Panc1 (cell line): ENCODE data around the gene FUT8. TPM values are rescaled to one million over a fixed set of nuclear protein-coding genes. Genes with fewer than 3 reads are reported as not detected.

Experiments
- ATAC-seq: fragments of 200-7000 bp; cut with Tn5 transposase; 2 replicates; pipeline ENCODE4 v1.9.1; 2020; ENCODE audit warnings: mild to moderate bottlenecking, moderate library complexity
- BruUV-seq: library from RNA; stranded (reverse); fragments of 400-500 nt; replicated peaks from 2 replicates; lab custom pipeline; 2021; lab: Mats Ljungman, UMichigan
- CTCF ChIA-PET: fragments of 300-600 bp; sonication (Branson Sonifier 250); formaldehyde crosslinking; loops from one replicate; lab custom pipeline; 2022; ENCODE audit warnings: antibody characterized with exemption; lab: Charles Lee
- POLR2A ChIA-PET: fragments of 300-600 bp; sonication (Branson Sonifier 250); formaldehyde crosslinking; loops from one replicate; lab custom pipeline; 2022; ENCODE audit warnings: antibody characterized with exemption; lab: Charles Lee
- DNase-seq: peaks from one replicate; pipeline ENCODE4 v3.0.0-alpha.2; 2010; ENCODE audit warnings: low read depth, low spot score
- H3K27ac ChIP-seq: 2 replicates; pipeline ENCODE4 v1.5.1; 2011; ENCODE audit warnings: mild to moderate bottlenecking, low read length, inconsistent platforms
- H3K27me3 ChIP-seq: fragments of 200-500 bp; sonication (Bioruptor generic); 2 replicates; pipeline ENCODE4 v1.6.0; 2014; ENCODE audit warnings: low read length, inconsistent platforms; ENCODE audit not compliant: control insufficient read depth, insufficient read depth
- H3K36me3 ChIP-seq: fragments of 200-500 bp; sonication (Bioruptor generic); 2 replicates; pipeline ENCODE4 v1.5.1; 2014; ENCODE audit warnings: inconsistent platforms, mild to moderate bottlenecking, low read length, moderate library complexity; ENCODE audit not compliant: control insufficient read depth, insufficient read depth
- H3K4me1 ChIP-seq: 2 replicates; pipeline ENCODE4 v1.5.1; 2011; ENCODE audit warnings: inconsistent platforms, mild to moderate bottlenecking, low read length, moderate library complexity; ENCODE audit not compliant: control insufficient read depth, insufficient read depth
- H3K4me3 ChIP-seq, 2 experiments: 2 replicates each; pipeline ENCODE4 v1.5.1; 2011 to 2012; ENCODE audit warnings: low read depth in 2 of 2, low read length in 2 of 2, mild to moderate bottlenecking in 2 of 2, inconsistent platforms in 1 of 2, moderate library complexity in 1 of 2
- H3K9me3 ChIP-seq: fragments of 200-500 bp; sonication (Bioruptor generic); 2 replicates; pipeline ENCODE4 v1.5.1; 2014; ENCODE audit warnings: low read depth, mild to moderate bottlenecking, inconsistent platforms, low read length, moderate library complexity; ENCODE audit not compliant: control insufficient read depth, insufficient read depth
- POLR2AphosphoS5 ChIP-seq: IDR thresholded peaks from 2 replicates; pipeline ENCODE4 v1.6.1; 2012; ENCODE audit warnings: mild to moderate bottlenecking, low read depth, low read length, moderate library complexity
- SIN3A ChIP-seq: IDR thresholded peaks from 2 replicates; pipeline ENCODE4 v1.6.1; 2012; ENCODE audit warnings: low read depth, mild to moderate bottlenecking, low read length, moderate library complexity, borderline replicate concordance; ENCODE audit not compliant: insufficient read depth
- TCF7L2 ChIP-seq: IDR thresholded peaks from 2 replicates; pipeline ENCODE4 v1.6.1; 2011; ENCODE audit warnings: mild to moderate bottlenecking, low read depth, low read length, inconsistent platforms
- in situ Hi-C: cut with HindIII; loops from 2 replicates; pipeline ENCODE4 v1.10.0; 2016; ENCODE audit warnings: low sequenced_read_pairs, low pct_unique_long_range_greater_than_20kb
- intact Hi-C: fragments of 100-400 bp; cut with micrococcal nuclease; formaldehyde crosslinking; loops from one replicate; pipeline ENCODE4 v1.10.0; 2022; ENCODE audit not compliant: unreplicated experiment
- total RNA-seq: library from RNA; stranded (reverse); gene quantifications from one replicate; pipeline ENCODE4 v1.2.1, GENCODE V29; 2021; ENCODE audit not compliant: unreplicated experiment
- TF ChIP-seq, protein P1 (sequence below): fragments of 450-650 bp; IDR thresholded peaks from 2 replicates; pipeline ENCODE4 v1.5.1; 2017; ENCODE audit warnings: mild to moderate bottlenecking
- TF ChIP-seq, protein P2 (sequence below), 2 experiments: IDR thresholded peaks; 2 replicates each; pipeline ENCODE4 v1.6.1; 2011 to 2012; ENCODE audit warnings: low read depth in 2 of 2, control low read depth in 1 of 2, low read length in 1 of 2, mild to moderate bottlenecking in 1 of 2, moderate library complexity in 1 of 2; ENCODE audit not compliant: insufficient read depth in 1 of 2

The FUT8 gene
- total RNA-seq, 1 experiment from 2014 or later: 31.4 TPM

DNA sequence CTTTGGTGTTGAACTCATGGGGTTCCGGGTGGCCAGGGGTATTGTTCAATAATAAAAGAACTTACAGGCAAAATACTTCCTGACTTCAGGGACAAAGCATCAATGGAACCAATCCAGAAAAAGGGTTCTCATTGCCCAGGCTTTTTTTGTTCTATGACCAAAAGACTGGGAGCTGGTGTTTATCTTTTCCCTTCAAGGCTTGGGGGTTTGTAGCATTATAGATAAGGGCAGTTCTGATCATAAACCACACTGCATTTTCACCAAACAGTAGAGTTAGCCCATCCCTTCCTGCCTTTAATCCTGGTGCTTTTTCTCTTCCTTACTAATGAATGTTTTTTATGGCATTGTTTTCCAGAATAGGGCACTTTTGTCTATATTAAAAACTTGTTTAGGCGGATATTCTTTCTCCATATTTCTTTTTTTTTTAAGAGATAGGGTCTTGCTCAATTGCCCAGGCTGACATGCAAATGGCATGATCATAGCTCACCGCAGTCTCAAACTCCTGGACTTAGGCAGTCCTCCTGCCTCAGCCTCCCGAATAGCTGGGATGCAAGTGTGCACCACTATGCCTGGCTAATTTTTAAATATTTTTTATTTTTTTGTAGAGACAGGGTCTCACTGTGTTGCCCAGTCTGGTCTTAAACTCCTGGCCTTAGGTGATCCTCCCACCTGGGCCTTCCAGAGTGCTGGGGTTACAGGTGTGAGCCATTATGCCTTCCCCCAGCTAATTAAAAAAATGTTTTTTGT, 9.7 kb downstream of the FUT8 start:
- ChIA-PET CTCF (interaction anchor here (0.5 kb wide), 1 partner anchor 12 kb away, joined by 8 read pairs; no protein-coding TSS in a partner anchor), POLR2A (interaction anchor here (0.7 kb wide), 1 partner anchor 21 kb away, joined by 10 read pairs; no protein-coding TSS in a partner anchor)
- H3K27ac ChIP-seq: no peak overlapping the region
- intact Hi-C loops: no loop called here
- DNase-seq: no peak
- H3K4me1 ChIP-seq: peaks cover 10% of the 10 kb centered on the region; the same call in 1 of the 2 replicates
- no peak for TF ChIP-seq POLR2AphosphoS5
- TF ChIP-seq, protein P1, sequence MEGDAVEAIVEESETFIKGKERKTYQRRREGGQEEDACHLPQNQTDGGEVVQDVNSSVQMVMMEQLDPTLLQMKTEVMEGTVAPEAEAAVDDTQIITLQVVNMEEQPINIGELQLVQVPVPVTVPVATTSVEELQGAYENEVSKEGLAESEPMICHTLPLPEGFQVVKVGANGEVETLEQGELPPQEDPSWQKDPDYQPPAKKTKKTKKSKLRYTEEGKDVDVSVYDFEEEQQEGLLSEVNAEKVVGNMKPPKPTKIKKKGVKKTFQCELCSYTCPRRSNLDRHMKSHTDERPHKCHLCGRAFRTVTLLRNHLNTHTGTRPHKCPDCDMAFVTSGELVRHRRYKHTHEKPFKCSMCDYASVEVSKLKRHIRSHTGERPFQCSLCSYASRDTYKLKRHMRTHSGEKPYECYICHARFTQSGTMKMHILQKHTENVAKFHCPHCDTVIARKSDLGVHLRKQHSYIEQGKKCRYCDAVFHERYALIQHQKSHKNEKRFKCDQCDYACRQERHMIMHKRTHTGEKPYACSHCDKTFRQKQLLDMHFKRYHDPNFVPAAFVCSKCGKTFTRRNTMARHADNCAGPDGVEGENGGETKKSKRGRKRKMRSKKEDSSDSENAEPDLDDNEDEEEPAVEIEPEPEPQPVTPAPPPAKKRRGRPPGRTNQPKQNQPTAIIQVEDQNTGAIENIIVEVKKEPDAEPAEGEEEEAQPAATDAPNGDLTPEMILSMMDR: no peak
- TF ChIP-seq SIN3A: no peak
- TF ChIP-seq, protein P2, sequence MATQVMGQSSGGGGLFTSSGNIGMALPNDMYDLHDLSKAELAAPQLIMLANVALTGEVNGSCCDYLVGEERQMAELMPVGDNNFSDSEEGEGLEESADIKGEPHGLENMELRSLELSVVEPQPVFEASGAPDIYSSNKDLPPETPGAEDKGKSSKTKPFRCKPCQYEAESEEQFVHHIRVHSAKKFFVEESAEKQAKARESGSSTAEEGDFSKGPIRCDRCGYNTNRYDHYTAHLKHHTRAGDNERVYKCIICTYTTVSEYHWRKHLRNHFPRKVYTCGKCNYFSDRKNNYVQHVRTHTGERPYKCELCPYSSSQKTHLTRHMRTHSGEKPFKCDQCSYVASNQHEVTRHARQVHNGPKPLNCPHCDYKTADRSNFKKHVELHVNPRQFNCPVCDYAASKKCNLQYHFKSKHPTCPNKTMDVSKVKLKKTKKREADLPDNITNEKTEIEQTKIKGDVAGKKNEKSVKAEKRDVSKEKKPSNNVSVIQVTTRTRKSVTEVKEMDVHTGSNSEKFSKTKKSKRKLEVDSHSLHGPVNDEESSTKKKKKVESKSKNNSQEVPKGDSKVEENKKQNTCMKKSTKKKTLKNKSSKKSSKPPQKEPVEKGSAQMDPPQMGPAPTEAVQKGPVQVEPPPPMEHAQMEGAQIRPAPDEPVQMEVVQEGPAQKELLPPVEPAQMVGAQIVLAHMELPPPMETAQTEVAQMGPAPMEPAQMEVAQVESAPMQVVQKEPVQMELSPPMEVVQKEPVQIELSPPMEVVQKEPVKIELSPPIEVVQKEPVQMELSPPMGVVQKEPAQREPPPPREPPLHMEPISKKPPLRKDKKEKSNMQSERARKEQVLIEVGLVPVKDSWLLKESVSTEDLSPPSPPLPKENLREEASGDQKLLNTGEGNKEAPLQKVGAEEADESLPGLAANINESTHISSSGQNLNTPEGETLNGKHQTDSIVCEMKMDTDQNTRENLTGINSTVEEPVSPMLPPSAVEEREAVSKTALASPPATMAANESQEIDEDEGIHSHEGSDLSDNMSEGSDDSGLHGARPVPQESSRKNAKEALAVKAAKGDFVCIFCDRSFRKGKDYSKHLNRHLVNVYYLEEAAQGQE (IDR thresholded peaks at IDR 0.05; ENCODE audit: insufficient read depth in 1 of 2, low read depth in 2 of 2, low read length in 1 of 2): no peak
- no peak for TF ChIP-seq TCF7L2
- ATAC-seq: no peak
- H3K27me3 ChIP-seq: no peaks in the 10 kb centered on the region
- BruUV-seq: no TSS peak
- in situ Hi-C loops: no loop called here
- no peak overlapping the region for H3K4me3 ChIP-seq
- H3K9me3 ChIP-seq: no peaks in the 10 kb centered on the region
- H3K36me3 ChIP-seq: no peaks in the 10 kb centered on the region

DNA sequence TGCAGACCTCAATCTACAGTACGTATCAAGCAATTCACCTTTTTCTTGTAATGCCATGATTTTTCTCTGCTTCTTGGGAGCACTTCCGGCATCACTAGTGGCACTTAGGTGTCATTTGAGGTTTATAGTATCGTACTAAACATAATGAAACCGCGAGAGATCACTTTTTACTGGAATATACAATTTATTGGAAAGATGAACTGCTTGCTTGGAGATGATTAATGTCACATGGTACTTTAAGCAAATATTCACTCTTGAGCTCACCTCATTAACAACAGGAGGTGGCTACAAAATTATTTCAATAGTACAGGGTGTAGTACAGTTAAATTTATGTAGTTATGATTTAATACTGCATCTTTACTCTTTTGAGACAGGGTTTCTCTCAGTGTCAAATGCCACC, 11.5 kb downstream of the FUT8 start:
- H3K36me3 ChIP-seq: no peaks in the 10 kb centered on the region
- peaks cover 10% of the 10 kb centered on the region; the same call in 1 of the 2 replicates for H3K4me1 ChIP-seq
- ChIA-PET POLR2A (no interaction called here), CTCF (no interaction called here)
- no peak for DNase-seq
- in situ Hi-C loops (no loop called here), intact Hi-C loops (no loop called here)
- ATAC-seq: no peak
- no peaks in the 10 kb centered on the region for H3K27me3 ChIP-seq
- TF ChIP-seq TCF7L2: no peak
- no peak for TF ChIP-seq SIN3A
- TF ChIP-seq, protein P2 (IDR thresholded peaks at IDR 0.05; ENCODE audit: insufficient read depth in 1 of 2, low read depth in 2 of 2, low read length in 1 of 2): no peak
- TF ChIP-seq, protein P1: no peak
- TF ChIP-seq POLR2AphosphoS5: no peak
- H3K27ac ChIP-seq: no peak overlapping the region
- no peaks in the 10 kb centered on the region for H3K9me3 ChIP-seq
- H3K4me3 ChIP-seq: no peak overlapping the region
- no TSS peak for BruUV-seq
